Sigmoid colon (tissue), 7 donors: Measurements from ENCODE around the gene PAK1. TPM values are rescaled to one million over a fixed set of nuclear protein-coding genes. Genes with fewer than 3 reads are reported as not detected.

Source experiments
- DNase-seq: peaks from one replicate; pipeline ENCODE4 v3.0.0-alpha.2; 2019
- H3K27ac ChIP-seq, 4 donors: fragments of 200-600 bp; sonication (generic); one replicate each; pipeline ENCODE4 v1.5.1; 2016 to 2019; ENCODE audit warnings: mild to moderate bottlenecking in 1 of 4
- H3K27me3 ChIP-seq, 3 donors: fragments of 200-600 bp; sonication (generic); one replicate each; pipeline ENCODE4 v1.5.1; 2019; ENCODE audit warnings: mild to moderate bottlenecking in 1 of 3
- H3K36me3 ChIP-seq, 4 donors: fragments of 200-600 bp; sonication (generic); one replicate each; pipeline ENCODE4 v1.5.1; 2016 to 2019
- H3K4me1 ChIP-seq, 4 donors: fragments of 200-600 bp; sonication (generic); one replicate each; pipeline ENCODE4 v1.5.1; 2017 to 2019
- H3K4me3 ChIP-seq, 4 donors: fragments of 200-600 bp; sonication (generic); one replicate each; pipeline ENCODE4 v1.5.1; 2017 to 2019; ENCODE audit warnings: mild to moderate bottlenecking in 2 of 4, moderate library complexity in 1 of 4
- H3K9me3 ChIP-seq, 4 donors: fragments of 200-600 bp in 3 of 4; sonication (generic) in 3 of 4; one replicate each; pipeline versions ENCODE4 v1.5.1 to v1.6.1; 2013 to 2019
- EP300 ChIP-seq, 4 donors: sonication (generic); formaldehyde crosslinking; IDR thresholded peaks; one replicate each; pipeline ENCODE4 v1.6.1; 2017; ENCODE audit warnings: antibody characterized with exemption in 4 of 4
- POLR2A ChIP-seq, 2 donors: fragments of 450-650 bp; IDR thresholded peaks; one replicate each; pipeline ENCODE4 v1.6.1; 2016; ENCODE audit warnings: antibody characterized with exemption in 2 of 2, mild to moderate bottlenecking in 2 of 2, moderate library complexity in 2 of 2
- POLR2AphosphoS5 ChIP-seq, 4 donors: sonication (generic); formaldehyde crosslinking; IDR thresholded peaks; one replicate each; pipeline ENCODE4 v1.6.1; 2017; ENCODE audit warnings: antibody characterized with exemption in 4 of 4
- WGBS, 2 donors: extraction: QIAGEN DNeasy Blood & Tissue Kit; methylation state at CpG; one replicate each; pipeline ENCODE4 v1.1.7; 2013; 5-methylcytosine and 5-hydroxymethylcytosine counted together
- intact Hi-C: fragments of 100-400 bp; cut with DNase I; formaldehyde crosslinking; loops from one replicate; pipeline ENCODE4 v1.15.1; 2023
- polyA plus RNA-seq, 3 donors: library from polyadenylated mRNA; stranded (reverse); fragments of 200-250 nt; gene quantifications; one replicate each; pipeline ENCODE4 v1.2.3, GENCODE V29; 2013
- total RNA-seq, 4 donors: library from RNA; depleted of rRNA; stranded (reverse); fragments of >200 nt; gene quantifications; one replicate each; pipeline ENCODE4 v1.1.0, GENCODE V29; 2016
- TF ChIP-seq, protein P1 (sequence below), 4 experiments: fragments of 450-650 bp in 3 of 4; fragments of 200-600 bp in 1 of 4; IDR thresholded peaks; one replicate each; pipeline ENCODE4 v1.5.1; 2016 to 2019; ENCODE audit warnings: antibody characterized with exemption in 4 of 4, mild to moderate bottlenecking in 3 of 4, moderate library complexity in 2 of 4
- donor health status: healthy with polysubstance abuse.
- donor health status: Bipolar disorder and iron deficiency.
- donor health status: healthy.

Gene PAK1
- total and polyA plus RNA-seq, 7 donors, result 24.6 to 79.3 (median 37.7) TPM

DNA sequence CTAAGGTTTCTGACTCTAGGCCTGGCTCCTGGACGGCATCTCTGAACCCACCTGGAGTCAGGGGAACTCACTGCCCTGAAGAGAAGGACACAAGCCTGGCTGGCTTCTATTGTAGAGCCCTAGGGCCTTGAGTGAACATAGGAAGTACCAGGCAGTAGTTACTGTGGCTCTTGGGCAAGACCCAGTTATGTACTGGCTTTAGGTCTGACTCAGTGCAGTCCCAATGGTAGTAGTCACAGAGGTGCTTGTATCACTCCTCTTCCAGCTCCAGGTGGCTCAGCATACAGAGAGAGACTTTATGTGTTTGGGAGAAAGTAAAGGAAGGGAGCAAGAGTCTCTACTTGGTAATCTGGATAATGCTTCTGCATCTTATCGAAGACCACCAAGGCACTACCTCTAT, 13.9 kb upstream of the PAK1 start:
- H3K27me3 ChIP-seq, result no peaks in the 10 kb centered on the region
- H3K9me3 ChIP-seq, result peaks cover 0 to 2% (median 0%) of the 10 kb centered on the region in 4 donors
- H3K27ac ChIP-seq, result no peak overlapping the region
- no peaks in the 10 kb centered on the region for H3K36me3 ChIP-seq
- no peak for DNase-seq
- no peak for TF ChIP-seq EP300 (IDR thresholded peaks at IDR 0.05)
- TF ChIP-seq POLR2AphosphoS5 (IDR thresholded peaks at IDR 0.05), result no peak
- TF ChIP-seq, protein P1, sequence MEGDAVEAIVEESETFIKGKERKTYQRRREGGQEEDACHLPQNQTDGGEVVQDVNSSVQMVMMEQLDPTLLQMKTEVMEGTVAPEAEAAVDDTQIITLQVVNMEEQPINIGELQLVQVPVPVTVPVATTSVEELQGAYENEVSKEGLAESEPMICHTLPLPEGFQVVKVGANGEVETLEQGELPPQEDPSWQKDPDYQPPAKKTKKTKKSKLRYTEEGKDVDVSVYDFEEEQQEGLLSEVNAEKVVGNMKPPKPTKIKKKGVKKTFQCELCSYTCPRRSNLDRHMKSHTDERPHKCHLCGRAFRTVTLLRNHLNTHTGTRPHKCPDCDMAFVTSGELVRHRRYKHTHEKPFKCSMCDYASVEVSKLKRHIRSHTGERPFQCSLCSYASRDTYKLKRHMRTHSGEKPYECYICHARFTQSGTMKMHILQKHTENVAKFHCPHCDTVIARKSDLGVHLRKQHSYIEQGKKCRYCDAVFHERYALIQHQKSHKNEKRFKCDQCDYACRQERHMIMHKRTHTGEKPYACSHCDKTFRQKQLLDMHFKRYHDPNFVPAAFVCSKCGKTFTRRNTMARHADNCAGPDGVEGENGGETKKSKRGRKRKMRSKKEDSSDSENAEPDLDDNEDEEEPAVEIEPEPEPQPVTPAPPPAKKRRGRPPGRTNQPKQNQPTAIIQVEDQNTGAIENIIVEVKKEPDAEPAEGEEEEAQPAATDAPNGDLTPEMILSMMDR (IDR thresholded peaks at IDR 0.05), result no peak
- TF ChIP-seq POLR2A (IDR thresholded peaks at IDR 0.05), result no peak
- H3K4me1 ChIP-seq, result no peaks in the 10 kb centered on the region
- 97% methylated on average over 2 of the region's 2 CpGs for WGBS, 2 donors
- H3K4me3 ChIP-seq, result no peak overlapping the region
- intact Hi-C loops, result no loop called here

DNA sequence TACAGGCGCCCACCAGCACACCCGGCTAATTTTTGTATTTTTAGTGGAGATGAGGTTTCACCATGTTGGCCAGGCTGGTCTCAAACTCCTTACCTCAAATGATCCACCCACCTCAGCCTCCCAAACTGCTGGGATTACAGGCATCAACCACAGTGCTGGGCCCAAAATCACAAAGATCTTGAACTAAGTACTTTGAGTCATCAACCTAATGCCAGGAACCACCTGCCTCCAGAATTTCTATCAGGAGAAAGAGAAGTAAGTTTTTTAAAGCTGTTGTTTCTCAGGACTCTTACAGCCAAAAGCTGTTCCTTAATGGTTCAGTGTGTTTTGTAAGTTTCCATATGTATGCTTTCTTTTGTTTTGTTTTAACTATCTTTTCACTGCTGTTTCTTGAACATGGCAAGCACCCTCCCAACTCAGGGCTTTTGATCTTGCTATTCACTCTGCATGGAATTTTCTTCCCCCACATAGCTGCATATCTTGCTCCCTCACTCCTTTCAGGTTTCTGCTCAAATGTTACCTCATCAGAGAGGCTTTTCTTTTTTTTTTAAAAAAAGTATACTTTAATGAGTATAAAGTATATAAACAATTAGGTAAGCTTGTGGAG, 6.0 kb upstream of the PAK1 start:
- H3K27me3 ChIP-seq, result no peaks in the 10 kb centered on the region
- no peak overlapping the region for H3K4me3 ChIP-seq
- 94 to 97% methylated on average over 2 of the region's 2 CpGs for WGBS, 2 donors
- no peaks in the 10 kb centered on the region for H3K36me3 ChIP-seq
- intact Hi-C loops, result loop anchor here (10.0 kb wide), 1 partner anchor 415 kb away; the partner anchor contains the start of gene CAPN5
- H3K9me3 ChIP-seq, result no peaks in the 10 kb centered on the region
- TF ChIP-seq EP300 (IDR thresholded peaks at IDR 0.05) (no peak), POLR2AphosphoS5 (IDR thresholded peaks at IDR 0.05) (no peak), POLR2A (IDR thresholded peaks at IDR 0.05) (no peak)
- TF ChIP-seq, protein P1 (IDR thresholded peaks at IDR 0.05), result no peak
- DNase-seq, result no peak
- no peak overlapping the region for H3K27ac ChIP-seq
- H3K4me1 ChIP-seq, result no peaks in the 10 kb centered on the region

DNA sequence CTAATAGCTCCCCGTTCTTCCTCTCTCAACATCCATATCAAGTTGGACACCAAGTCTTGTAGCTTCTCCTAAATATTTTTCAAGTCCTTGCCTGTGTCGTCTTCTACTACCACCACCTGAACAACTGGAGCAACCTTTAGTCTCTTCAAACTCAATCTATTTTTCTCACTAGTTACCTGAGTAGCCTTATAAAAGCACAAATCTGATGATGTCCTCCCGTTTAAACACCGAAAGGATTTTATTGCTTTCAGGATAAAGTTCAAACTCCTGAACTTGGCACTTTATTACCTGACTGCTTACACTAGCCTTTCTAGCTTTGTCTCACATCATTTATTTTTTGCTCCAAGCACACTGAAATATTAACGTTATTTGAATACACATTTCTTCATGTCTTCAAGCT, 1.3 kb upstream of the PAK1 start:
- no peak for TF ChIP-seq POLR2AphosphoS5 (IDR thresholded peaks at IDR 0.05)
- TF ChIP-seq EP300 (IDR thresholded peaks at IDR 0.05), result no peak
- TF ChIP-seq POLR2A (IDR thresholded peaks at IDR 0.05), result no peak
- TF ChIP-seq, protein P1 (IDR thresholded peaks at IDR 0.05), result no peak
- H3K27me3 ChIP-seq, result no peaks in the 10 kb centered on the region
- peaks cover 0 to 17% (median 9%) of the 10 kb centered on the region in 4 donors for H3K4me1 ChIP-seq
- no peak overlapping the region for H3K4me3 ChIP-seq
- intact Hi-C loops, result loop anchor here (10.0 kb wide), 1 partner anchor 410 kb away; the partner anchor contains the start of gene CAPN5
- no peaks in the 10 kb centered on the region for H3K36me3 ChIP-seq
- DNase-seq, result no peak
- H3K27ac ChIP-seq, result no peak overlapping the region
- 18 to 66% methylated on average over 5 of the region's 5 CpGs for WGBS, 2 donors
- no peaks in the 10 kb centered on the region for H3K9me3 ChIP-seq

DNA sequence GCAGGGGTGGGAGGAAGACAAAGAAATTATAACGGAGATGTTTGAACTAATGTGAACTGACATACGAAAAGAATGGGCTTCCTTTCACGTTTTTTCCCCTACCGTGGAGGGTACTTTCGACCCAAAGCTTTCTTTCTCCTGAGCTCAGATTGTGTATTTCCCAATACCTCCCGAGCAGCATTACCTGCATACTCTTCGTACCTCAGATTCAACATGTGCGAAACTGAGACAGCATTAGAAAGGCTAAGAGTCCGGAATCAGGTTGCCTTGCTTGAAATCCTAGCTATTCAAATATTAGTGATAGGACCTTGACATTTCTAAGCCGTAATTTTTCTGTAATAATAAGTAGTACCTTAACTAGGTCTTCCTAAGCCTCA, 778 bp upstream of the PAK1 start:
- H3K4me3 ChIP-seq, result peak overlapping the region in 3 of 4 donors; percentile 53 to 81 (median 79)
- TF ChIP-seq POLR2AphosphoS5 (IDR thresholded peaks at IDR 0.05), result no peak
- no peak for TF ChIP-seq POLR2A (IDR thresholded peaks at IDR 0.05)
- TF ChIP-seq, protein P1 (IDR thresholded peaks at IDR 0.05), result no peak
- no peak for TF ChIP-seq EP300 (IDR thresholded peaks at IDR 0.05)
- intact Hi-C loops, result loop anchor here (10.0 kb wide), 1 partner anchor 410 kb away; the partner anchor contains the start of gene CAPN5
- 12 to 37% methylated on average over 10 of the region's 10 CpGs for WGBS, 2 donors
- no peaks in the 10 kb centered on the region for H3K9me3 ChIP-seq
- H3K36me3 ChIP-seq, result no peaks in the 10 kb centered on the region
- no peaks in the 10 kb centered on the region for H3K27me3 ChIP-seq
- H3K4me1 ChIP-seq, result peaks cover 0 to 17% (median 9%) of the 10 kb centered on the region in 4 donors
- H3K27ac ChIP-seq, result peak overlapping the region in 3 of 4 donors; percentile 10 to 78 (median 72)
- DNase-seq, result no peak
